Measurements from ENCODE around the gene PKNOX2. TPM values are rescaled to one million over a fixed set of nuclear protein-coding genes. Genes with fewer than 3 reads are reported as not detected.
A peak's percentile ranks its signal among the peaks of the same experiment; 100 is the strongest.

Gene PKNOX2
- total and polyA plus RNA-seq, 4 experiments from 2014 or later: not detected

DNA sequence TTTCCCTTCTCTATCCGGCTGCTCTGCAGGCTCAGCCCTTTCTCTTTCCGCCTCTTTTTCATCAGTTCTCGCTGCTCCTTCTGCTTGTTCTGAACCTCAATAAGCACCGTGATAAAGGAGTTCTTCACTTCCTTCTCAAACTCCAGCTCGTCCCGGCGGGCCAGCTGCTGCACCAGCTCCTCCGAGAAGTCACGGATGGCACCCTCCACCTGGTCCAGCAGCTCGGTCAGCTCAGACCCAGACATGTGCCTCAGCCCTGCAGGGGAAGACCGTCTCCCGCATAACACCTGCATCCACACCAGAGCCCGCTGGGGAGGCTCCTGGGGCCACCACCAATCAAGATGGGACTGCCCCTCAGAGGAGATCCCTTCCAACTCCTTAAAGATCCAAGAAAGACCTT lies 291.3 kb downstream of the PKNOX2 start:
- Mint-ChIP-seq H3K36me3 (no peaks in the 10 kb centered on the region), H3K4me3 (no peak overlapping the region), H3K27me3 (no peaks in the 10 kb centered on the region), H3K9me3 (no peaks in the 10 kb centered on the region), H3K27ac (peak overlapping the region in 2 of 7 donors; percentile 52 to 66), H3K4me1 (peaks cover 0 to 7% (median 2%) of the 10 kb centered on the region in 4 donors)
- POLR2A ChIA-PET (ENCODE audit: partially characterized antibody): no interaction called here
- Histone ChIP-seq H3K9me3 (ENCODE audit: control insufficient read depth in 1 of 2, low read length in 2 of 2) (no peaks in the 10 kb centered on the region), H3K4me3 (ENCODE audit: low read length in 2 of 2) (no peak overlapping the region), H3K27me3 (ENCODE audit: insufficient read depth, low read length) (no peaks in the 10 kb centered on the region), H3K36me3 (ENCODE audit: insufficient read depth, low read length) (no peaks in the 10 kb centered on the region), H3K4me1 (ENCODE audit: insufficient read depth, low read length) (no peaks in the 10 kb centered on the region), H3K27ac (ENCODE audit: low read depth, low read length) (no peak overlapping the region)
- CTCF ChIA-PET (ENCODE audit: partially characterized antibody): no interaction called here
- intact Hi-C loops (cut with micrococcal nuclease): no loop called here
- DNase-seq: no peak

DNA sequence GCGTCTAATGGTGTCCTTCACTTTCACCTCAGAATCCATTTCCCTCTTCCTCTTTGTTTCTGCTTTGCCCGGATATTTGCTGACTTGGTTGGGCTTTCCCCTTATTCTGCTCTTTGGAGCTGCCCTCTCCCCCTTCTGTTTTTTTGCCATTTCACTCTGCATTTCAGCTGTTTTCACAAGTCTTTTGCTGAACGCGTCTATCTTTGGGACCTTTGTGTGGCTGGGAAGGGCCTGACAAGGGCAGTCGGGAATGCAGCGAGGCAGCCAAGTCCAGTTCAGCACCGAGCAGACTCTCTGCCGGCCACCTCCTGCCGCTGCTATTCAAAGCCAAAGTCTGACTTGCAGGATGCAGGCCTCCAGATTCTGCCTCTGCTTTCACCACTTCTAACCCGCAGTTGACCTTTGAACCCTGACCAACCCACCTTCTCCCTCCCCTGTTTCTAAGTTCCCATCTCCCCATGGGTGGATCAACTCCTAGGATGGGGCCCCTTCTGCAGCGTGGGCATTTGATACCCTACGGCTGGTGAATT lies 293.3 kb downstream of the PKNOX2 start:
- no peaks in the 10 kb centered on the region for H3K36me3 Mint-ChIP-seq
- no peaks in the 10 kb centered on the region for H3K27me3 Mint-ChIP-seq
- intact Hi-C loops (cut with micrococcal nuclease): no loop called here
- H3K4me1 Mint-ChIP-seq: no peaks in the 10 kb centered on the region
- CTCF ChIA-PET (ENCODE audit: partially characterized antibody): no interaction called here
- no peaks in the 10 kb centered on the region for H3K9me3 Mint-ChIP-seq
- Histone ChIP-seq H3K27me3 (ENCODE audit: insufficient read depth, low read length) (no peaks in the 10 kb centered on the region), H3K36me3 (ENCODE audit: insufficient read depth, low read length) (no peaks in the 10 kb centered on the region), H3K4me3 (ENCODE audit: low read length in 2 of 2) (no peak overlapping the region), H3K4me1 (ENCODE audit: insufficient read depth, low read length) (no peaks in the 10 kb centered on the region), H3K27ac (ENCODE audit: low read depth, low read length) (no peak overlapping the region), H3K9me3 (ENCODE audit: control insufficient read depth in 1 of 2, low read length in 2 of 2) (no peaks in the 10 kb centered on the region)
- H3K4me3 Mint-ChIP-seq: no peak overlapping the region
- H3K27ac Mint-ChIP-seq: no peak overlapping the region
- POLR2A ChIA-PET (ENCODE audit: partially characterized antibody): no interaction called here
- DNase-seq: no peak

DNA sequence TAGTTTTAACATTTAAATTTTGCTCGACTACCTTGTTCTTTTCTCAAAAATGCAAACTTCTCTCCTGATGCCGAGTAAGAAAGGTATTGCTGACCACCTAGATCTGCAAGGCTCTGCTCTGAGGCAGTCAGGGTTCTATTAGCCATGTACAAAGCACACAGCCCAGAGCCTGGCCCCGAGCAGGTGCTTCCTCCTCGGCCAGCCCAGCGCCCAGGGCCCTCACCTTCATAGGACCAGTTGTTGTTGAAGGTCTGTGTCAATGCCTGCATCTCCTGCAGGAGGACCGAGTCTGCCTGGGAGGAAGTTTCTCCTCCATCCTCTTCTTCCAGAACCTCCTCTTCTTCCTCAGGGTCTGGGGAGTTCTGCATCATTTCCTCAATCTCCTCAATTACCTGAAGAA lies 295.7 kb downstream of the PKNOX2 start:
- Mint-ChIP-seq H3K36me3 (no peaks in the 10 kb centered on the region), H3K9me3 (no peaks in the 10 kb centered on the region), H3K27ac (peak overlapping the region in 1 of 7 donors; percentile 57), H3K4me1 (no peaks in the 10 kb centered on the region), H3K27me3 (peaks cover 3 to 8% of the 10 kb centered on the region in 2 donors), H3K4me3 (no peak overlapping the region)
- intact Hi-C loops (cut with micrococcal nuclease): no loop called here
- no peaks in the 10 kb centered on the region for H3K9me3 ChIP-seq (ENCODE audit: control insufficient read depth in 1 of 2, low read length in 2 of 2)
- no peak overlapping the region for H3K27ac ChIP-seq (ENCODE audit: low read depth, low read length)
- H3K4me3 ChIP-seq (ENCODE audit: low read length in 2 of 2): no peak overlapping the region
- no peaks in the 10 kb centered on the region for H3K36me3 ChIP-seq (ENCODE audit: insufficient read depth, low read length)
- ChIA-PET CTCF (ENCODE audit: partially characterized antibody) (interaction anchor here (1.4 to 2.1 kb wide), 2 partner anchors 8 to 10 kb away, joined by 4 to 13 read pairs; no protein-coding TSS in a partner anchor), POLR2A (ENCODE audit: partially characterized antibody) (no interaction called here)
- DNase-seq: no peak
- H3K27me3 ChIP-seq (ENCODE audit: insufficient read depth, low read length): no peaks in the 10 kb centered on the region
- no peaks in the 10 kb centered on the region for H3K4me1 ChIP-seq (ENCODE audit: insufficient read depth, low read length)

DNA sequence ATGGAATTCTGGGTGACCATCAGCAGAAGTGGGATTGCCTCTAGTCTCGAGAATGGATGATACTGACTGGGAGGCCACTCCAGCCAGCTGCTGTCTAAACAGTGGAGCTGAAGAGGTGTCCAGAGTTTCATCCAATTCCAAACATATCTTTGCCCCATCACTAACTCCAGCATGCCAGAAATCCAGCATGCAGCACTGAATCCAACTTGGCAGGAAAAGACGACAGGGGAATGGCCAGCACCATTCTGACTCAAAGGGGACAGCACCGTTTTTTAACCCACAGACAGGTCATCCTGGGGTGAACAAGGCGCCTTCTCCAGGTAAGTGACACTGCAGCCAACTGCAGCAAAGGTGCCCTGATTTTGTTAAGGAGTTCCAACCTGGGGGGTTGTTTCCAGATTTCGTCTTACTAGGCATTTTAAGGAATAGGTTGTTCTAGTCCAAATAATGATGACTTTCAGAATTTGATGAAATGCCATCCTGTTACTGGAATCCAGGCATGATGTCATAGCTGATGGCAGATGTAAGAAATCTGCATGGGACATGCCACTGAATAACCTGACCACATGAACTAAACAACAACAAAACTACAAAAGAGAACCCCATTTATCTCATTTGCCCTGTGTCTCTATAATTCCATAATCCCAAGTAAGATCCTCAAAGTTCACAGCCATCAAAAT lies 299.2 kb downstream of the PKNOX2 start:
- POLR2A ChIA-PET (ENCODE audit: partially characterized antibody): no interaction called here
- no peak overlapping the region for H3K4me3 ChIP-seq (ENCODE audit: low read length in 2 of 2)
- Mint-ChIP-seq H3K27ac (no peak overlapping the region), H3K9me3 (no peaks in the 10 kb centered on the region), H3K27me3 (peaks cover 12 to 14% of the 10 kb centered on the region in 2 donors), H3K4me1 (no peaks in the 10 kb centered on the region), H3K4me3 (no peak overlapping the region), H3K36me3 (no peaks in the 10 kb centered on the region)
- intact Hi-C loops (cut with micrococcal nuclease): no loop called here
- no peak overlapping the region for H3K27ac ChIP-seq (ENCODE audit: low read depth, low read length)
- no peaks in the 10 kb centered on the region for H3K36me3 ChIP-seq (ENCODE audit: insufficient read depth, low read length)
- H3K4me1 ChIP-seq (ENCODE audit: insufficient read depth, low read length): no peaks in the 10 kb centered on the region
- CTCF ChIA-PET (ENCODE audit: partially characterized antibody): interaction anchor here (4.4 kb wide), 1 partner anchor 10 kb away, joined by 16 read pairs; no protein-coding TSS in a partner anchor
- DNase-seq: no peak
- no peaks in the 10 kb centered on the region for H3K9me3 ChIP-seq (ENCODE audit: control insufficient read depth in 1 of 2, low read length in 2 of 2)
- no peaks in the 10 kb centered on the region for H3K27me3 ChIP-seq (ENCODE audit: insufficient read depth, low read length)

DNA sequence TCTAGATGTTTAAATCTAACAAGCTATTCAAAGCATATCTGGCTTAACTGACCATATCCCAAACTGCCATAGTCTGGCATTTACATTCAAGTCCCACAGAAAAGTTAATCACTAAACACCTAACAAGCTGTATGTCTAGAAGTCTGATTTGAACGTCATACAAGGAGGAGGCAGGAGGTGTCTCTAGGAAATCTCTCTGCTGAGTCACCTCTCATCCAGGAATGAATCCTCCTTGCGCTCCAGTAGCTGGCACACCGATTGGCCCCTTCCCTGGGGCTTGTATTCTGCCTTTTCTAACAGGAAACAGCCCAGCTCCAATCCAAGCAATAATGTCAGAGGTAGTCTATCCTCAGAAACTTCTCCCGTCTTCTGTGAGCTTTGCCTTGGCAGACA lies 299.7 kb downstream of the PKNOX2 start:
- H3K4me1 Mint-ChIP-seq: no peaks in the 10 kb centered on the region
- Histone ChIP-seq H3K4me1 (ENCODE audit: insufficient read depth, low read length) (no peaks in the 10 kb centered on the region), H3K36me3 (ENCODE audit: insufficient read depth, low read length) (no peaks in the 10 kb centered on the region), H3K27me3 (ENCODE audit: insufficient read depth, low read length) (no peaks in the 10 kb centered on the region), H3K4me3 (ENCODE audit: low read length in 2 of 2) (no peak overlapping the region), H3K27ac (ENCODE audit: low read depth, low read length) (no peak overlapping the region), H3K9me3 (ENCODE audit: control insufficient read depth in 1 of 2, low read length in 2 of 2) (no peaks in the 10 kb centered on the region)
- ChIA-PET POLR2A (ENCODE audit: partially characterized antibody) (no interaction called here), CTCF (ENCODE audit: partially characterized antibody) (interaction anchor here (4.4 kb wide), 1 partner anchor 11 kb away, joined by 16 read pairs; no protein-coding TSS in a partner anchor)
- DNase-seq: no peak
- H3K36me3 Mint-ChIP-seq: no peaks in the 10 kb centered on the region
- H3K27ac Mint-ChIP-seq: no peak overlapping the region
- H3K9me3 Mint-ChIP-seq: no peaks in the 10 kb centered on the region
- H3K4me3 Mint-ChIP-seq: no peak overlapping the region
- intact Hi-C loops (cut with micrococcal nuclease): no loop called here
- peaks cover 12 to 14% of the 10 kb centered on the region in 2 donors for H3K27me3 Mint-ChIP-seq

DNA sequence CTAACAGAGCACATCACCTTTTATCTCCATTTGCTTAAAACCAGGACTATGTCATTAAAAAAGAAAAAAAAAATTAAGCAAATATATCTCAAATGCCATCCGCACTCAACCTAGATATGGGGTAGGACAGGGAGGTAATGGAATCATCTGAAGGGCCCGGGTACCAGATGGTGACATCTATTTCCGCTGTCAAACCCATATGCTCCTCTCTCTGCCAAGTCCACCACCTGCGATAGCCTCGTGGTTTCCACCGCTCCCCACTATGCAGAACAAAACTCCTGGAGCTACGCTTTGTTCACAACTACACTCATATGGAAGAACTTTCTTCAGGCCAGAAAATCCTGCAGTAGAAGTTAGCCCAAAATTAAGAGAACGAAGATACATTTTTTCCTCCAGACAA lies 300.1 kb downstream of the PKNOX2 start:
- Histone ChIP-seq H3K27ac (ENCODE audit: low read depth, low read length) (no peak overlapping the region), H3K36me3 (ENCODE audit: insufficient read depth, low read length) (no peaks in the 10 kb centered on the region), H3K9me3 (ENCODE audit: control insufficient read depth in 1 of 2, low read length in 2 of 2) (no peaks in the 10 kb centered on the region), H3K27me3 (ENCODE audit: insufficient read depth, low read length) (no peaks in the 10 kb centered on the region), H3K4me1 (ENCODE audit: insufficient read depth, low read length) (no peaks in the 10 kb centered on the region), H3K4me3 (ENCODE audit: low read length in 2 of 2) (no peak overlapping the region)
- H3K9me3 Mint-ChIP-seq: no peaks in the 10 kb centered on the region
- intact Hi-C loops (cut with micrococcal nuclease): no loop called here
- H3K27ac Mint-ChIP-seq: no peak overlapping the region
- peaks cover 12 to 14% of the 10 kb centered on the region in 2 donors for H3K27me3 Mint-ChIP-seq
- ChIA-PET CTCF (ENCODE audit: partially characterized antibody) (interaction anchor here (4.4 kb wide), 1 partner anchor 11 kb away, joined by 16 read pairs; no protein-coding TSS in a partner anchor), POLR2A (ENCODE audit: partially characterized antibody) (no interaction called here)
- no peaks in the 10 kb centered on the region for H3K36me3 Mint-ChIP-seq
- no peak for DNase-seq
- no peaks in the 10 kb centered on the region for H3K4me1 Mint-ChIP-seq
- no peak overlapping the region for H3K4me3 Mint-ChIP-seq

DNA sequence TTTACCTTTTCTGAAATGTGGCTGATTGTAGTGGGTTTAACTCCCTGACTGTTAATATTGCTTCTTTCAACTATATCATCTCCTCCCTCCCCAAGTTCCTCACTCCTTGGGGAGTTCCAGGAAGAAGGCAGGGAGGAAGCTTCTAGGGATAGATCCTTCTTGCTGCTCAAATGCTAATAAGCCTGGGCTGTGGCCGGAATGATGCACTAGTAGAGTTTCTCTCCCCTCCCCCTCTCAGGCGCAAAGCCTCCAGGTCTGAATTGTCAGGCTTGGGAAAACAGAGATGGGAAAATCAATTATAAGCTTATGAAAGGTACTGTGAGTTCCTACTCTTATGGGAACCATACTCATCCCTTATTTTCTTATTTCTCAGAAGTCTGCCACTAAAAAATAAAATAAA lies 300.7 kb downstream of the PKNOX2 start:
- CTCF ChIA-PET (ENCODE audit: partially characterized antibody): interaction anchor here (4.4 kb wide), 1 partner anchor 12 kb away, joined by 16 read pairs; no protein-coding TSS in a partner anchor
- H3K27ac Mint-ChIP-seq: no peak overlapping the region

More for the DNA sequence above, 300.7 kb downstream of the PKNOX2 start:
- H3K27ac ChIP-seq (ENCODE audit: low read depth, low read length): no peak overlapping the region
- H3K4me3 ChIP-seq (ENCODE audit: low read length in 2 of 2): no peak overlapping the region
- Mint-ChIP-seq H3K4me1 (no peaks in the 10 kb centered on the region), H3K4me3 (no peak overlapping the region), H3K36me3 (no peaks in the 10 kb centered on the region), H3K9me3 (no peaks in the 10 kb centered on the region), H3K27me3 (peaks cover 12 to 14% of the 10 kb centered on the region in 2 donors)
- H3K27me3 ChIP-seq (ENCODE audit: insufficient read depth, low read length): no peaks in the 10 kb centered on the region
- H3K4me1 ChIP-seq (ENCODE audit: insufficient read depth, low read length): no peaks in the 10 kb centered on the region
- no peak for DNase-seq
- H3K9me3 ChIP-seq (ENCODE audit: control insufficient read depth in 1 of 2, low read length in 2 of 2): no peaks in the 10 kb centered on the region
- intact Hi-C loops (cut with micrococcal nuclease): no loop called here
- POLR2A ChIA-PET (ENCODE audit: partially characterized antibody): no interaction called here
- H3K36me3 ChIP-seq (ENCODE audit: insufficient read depth, low read length): no peaks in the 10 kb centered on the region

Data from CD4-positive, alpha-beta memory T cell (primary cell).